IMR-90 (cell line): ENCODE results near the gene TRIM75. TPM values are rescaled to one million over a fixed set of nuclear protein-coding genes. Genes with fewer than 3 reads are reported as not detected.

ENCODE experiments used
- ATAC-seq: fragments of 200-7000 bp; cut with Tn5 transposase; 2 replicates; pipeline ENCODE4 v1.9.1; 2020; ENCODE audit warnings: low read depth, mild to moderate bottlenecking, moderate library complexity
- BruUV-seq: library from RNA; stranded (reverse); fragments of 400-500 nt; replicated peaks from 2 replicates; lab custom pipeline; 2021; lab: Mats Ljungman, UMichigan
- CTCF ChIA-PET: fragments of 300-600 bp; formaldehyde crosslinking; extraction: SDS; loops from one replicate; lab custom pipeline; 2021; ENCODE audit warnings: antibody characterized with exemption; lab: Yijun Ruan, JAX
- POLR2A ChIA-PET: fragments of 300-600 bp; sonication (Branson Sonifier 250); formaldehyde crosslinking; loops from one replicate; lab custom pipeline; 2022; ENCODE audit warnings: antibody characterized with exemption; ENCODE audit not compliant: unreplicated experiment; lab: Charles Lee
- DNase-seq: peaks from one replicate; pipeline ENCODE4 v3.0.0; 2013
- H2AFZ ChIP-seq: replicated peaks from 2 replicates; pipeline ENCODE3; 2013; ENCODE audit warnings: low read length, mild to moderate bottlenecking; ENCODE audit not compliant: poor library complexity
- H2AK5ac ChIP-seq: 2 replicates; pipeline ENCODE4 v1.6.1; 2013; ENCODE audit warnings: low read depth, low read length, inconsistent platforms
- H2AK9ac ChIP-seq: replicated peaks from 2 replicates; pipeline ENCODE3; 2013; ENCODE audit warnings: mild to moderate bottlenecking, low read depth, low read length, moderate library complexity; ENCODE audit not compliant: poor library complexity
- H2BK120ac ChIP-seq: 2 replicates; pipeline ENCODE4 v1.6.1; 2013; ENCODE audit warnings: low read depth, low read length, inconsistent platforms
- H2BK15ac ChIP-seq: 3 replicates; pipeline ENCODE4 v1.6.1; 2013; ENCODE audit warnings: low read depth, low read length, inconsistent platforms
- H2BK20ac ChIP-seq: 2 replicates; pipeline ENCODE4 v1.6.1; 2013; ENCODE audit warnings: low read depth, mild to moderate bottlenecking, inconsistent platforms, low read length, moderate library complexity
- H2BK5ac ChIP-seq: 2 replicates; pipeline ENCODE4 v1.6.1; 2013; ENCODE audit warnings: mild to moderate bottlenecking, low read depth, low read length, inconsistent platforms; ENCODE audit not compliant: poor library complexity, severe bottlenecking
- H3K14ac ChIP-seq: replicated peaks from 2 replicates; pipeline ENCODE4 v1.6.1; 2013; ENCODE audit warnings: low read depth, low read length, inconsistent platforms
- H3K18ac ChIP-seq: 2 replicates; pipeline ENCODE4 v1.6.1; 2013; ENCODE audit warnings: low read depth, low read length, control low read depth
- H3K23ac ChIP-seq: 2 replicates; pipeline ENCODE4 v1.6.1; 2013; ENCODE audit warnings: low read depth, low read length, inconsistent platforms
- H3K27ac ChIP-seq: 2 replicates; pipeline ENCODE4 v1.5.1; 2013; ENCODE audit warnings: mild to moderate bottlenecking, control low read depth, low read length; ENCODE audit not compliant: insufficient read depth
- H3K27me3 ChIP-seq: 2 replicates; pipeline ENCODE4 v1.6.1; 2013; ENCODE audit warnings: low read length; ENCODE audit not compliant: control insufficient read depth, insufficient read depth
- H3K36me3 ChIP-seq: 2 replicates; pipeline ENCODE4 v1.6.1; 2013; ENCODE audit warnings: low read length, mixed read lengths; ENCODE audit not compliant: control insufficient read depth, insufficient read depth
- H3K4ac ChIP-seq: 2 replicates; pipeline ENCODE4 v1.6.1; 2013; ENCODE audit warnings: low read depth, low read length, inconsistent platforms
- H3K4me1 ChIP-seq: 2 replicates; pipeline ENCODE4 v1.6.1; 2013; ENCODE audit warnings: low read length, mixed read lengths; ENCODE audit not compliant: control insufficient read depth, insufficient read depth
- H3K4me2 ChIP-seq: 2 replicates; pipeline ENCODE4 v1.6.1; 2013; ENCODE audit warnings: low read depth, mild to moderate bottlenecking, control low read depth, low read length, moderate library complexity
- H3K4me3 ChIP-seq: 2 replicates; pipeline ENCODE4 v1.5.1; 2013; ENCODE audit warnings: low read depth, mild to moderate bottlenecking, control low read depth, low read length, moderate library complexity; ENCODE audit not compliant: insufficient read depth
- H3K56ac ChIP-seq: 2 replicates; pipeline ENCODE4 v1.6.1; 2013; ENCODE audit warnings: low read length, inconsistent platforms; ENCODE audit not compliant: insufficient read depth; ENCODE audit errors: extremely low read depth
- H3K79me1 ChIP-seq, 2 experiments: 2 replicates each; pipeline ENCODE4 v1.6.1; 2013; ENCODE audit warnings: low read length in 2 of 2, inconsistent platforms in 1 of 2, low read depth in 1 of 2
- H3K9ac ChIP-seq: 2 replicates; pipeline ENCODE4 v1.6.1; 2013; ENCODE audit warnings: low read depth, low read length, control low read depth
- H3K9me1 ChIP-seq: 2 replicates; pipeline ENCODE4 v1.6.1; 2013; ENCODE audit warnings: low read length, inconsistent platforms; ENCODE audit not compliant: insufficient read depth
- H3K9me3 ChIP-seq: 2 replicates; pipeline ENCODE4 v1.6.1; 2013; ENCODE audit warnings: low read length; ENCODE audit not compliant: control insufficient read depth, insufficient read depth
- H4K20me1 ChIP-seq: 2 replicates; pipeline ENCODE4 v1.6.1; 2013; ENCODE audit warnings: low read length, inconsistent platforms; ENCODE audit not compliant: insufficient read depth
- H4K5ac ChIP-seq: 2 replicates; pipeline ENCODE4 v1.6.1; 2013; ENCODE audit warnings: mild to moderate bottlenecking, low read depth, low read length, control low read depth
- H4K8ac ChIP-seq, 2 experiments: 2 replicates each; pipeline ENCODE4 v1.6.1; 2013; ENCODE audit warnings: low read depth in 2 of 2, low read length in 2 of 2, control low read depth in 1 of 2, inconsistent platforms in 1 of 2
- H4K91ac ChIP-seq: 2 replicates; pipeline ENCODE4 v1.6.1; 2013; ENCODE audit warnings: low read depth, low read length, inconsistent platforms; ENCODE audit not compliant: insufficient read depth
- FOS ChIP-seq: fragments of 150-350 bp; IDR thresholded peaks from 2 replicates; pipeline ENCODE4 v1.6.1; 2016; ENCODE audit warnings: low read depth, low read length
- MAZ ChIP-seq: IDR thresholded peaks from 2 replicates; pipeline ENCODE4 v1.6.1; 2012; ENCODE audit warnings: low read depth, mild to moderate bottlenecking, low read length, improper control_type of control experiment, moderate library complexity, borderline replicate concordance
- NFE2L2 ChIP-seq: fragments of 150-350 bp; IDR thresholded peaks from 2 replicates; pipeline ENCODE4 v1.6.1; 2016; ENCODE audit warnings: low read depth, mild to moderate bottlenecking, low read length
- RFX5 ChIP-seq: IDR thresholded peaks from 2 replicates; pipeline ENCODE4 v1.8.0; 2012; ENCODE audit warnings: low read depth, mild to moderate bottlenecking, low read length, moderate library complexity
- WGBS, 2 experiments: methylation state at CpG; one replicate each; pipeline versions ENCODE4 v1.1.5 to v1.1.7; 2013; ENCODE audit warnings: missing lambda C conversion rate in 2 of 2; ENCODE audit not compliant: insufficient read length in 1 of 2; ENCODE audit errors: extremely low coverage in 2 of 2; 5-methylcytosine and 5-hydroxymethylcytosine counted together
- dilution Hi-C: fragments of 300-500 bp; cut with HindIII; formaldehyde crosslinking; loops from one replicate; pipeline ENCODE4 v1.14.3; 2018; ENCODE audit warnings: low sequenced_read_pairs; ENCODE audit not compliant: unreplicated experiment
- in situ Hi-C: fragments of 300-500 bp; cut with MboI; formaldehyde crosslinking; loops from 3 replicates; pipeline ENCODE4 v1.14.3; 2019; ENCODE audit warnings: low sequenced_read_pairs, inconsistent platforms, mixed read lengths
- intact Hi-C: fragments of 100-400 bp; cut with micrococcal nuclease; formaldehyde crosslinking; loops from 2 replicates; pipeline ENCODE4 v1.10.0; 2022
- polyA plus RNA-seq, 3 experiments: library from polyadenylated mRNA; depleted of rRNA; stranded (reverse); fragments of >200 nt; gene quantifications; 2 replicates each; pipeline ENCODE4 v1.2.3, GENCODE V29; 2012; ENCODE audit warnings: low replicate concordance in 1 of 3
- total RNA-seq: library from RNA; depleted of rRNA; stranded (reverse); fragments of >200 nt; gene quantifications from 2 replicates; pipeline ENCODE4 v1.2.3, GENCODE V29; 2012

TRIM75 gene
- total and polyA plus RNA-seq, 2 of the 4 experiments (the other 2 are of a cell fraction), result not detected

- H2AFZ ChIP-seq, result no peak overlapping the region
- in situ Hi-C loops, result no loop called here
- H3K9ac ChIP-seq, result no peak overlapping the region
- no peak overlapping the region for H3K23ac ChIP-seq
- H4K8ac ChIP-seq, result no peak overlapping the region
- POLR2A ChIA-PET, result no interaction called here
- no peak overlapping the region for H3K14ac ChIP-seq
- H2AK9ac ChIP-seq, result no peak overlapping the region
- dilution Hi-C loops, result no loop called here
- DNase-seq, result no peak
- H4K5ac ChIP-seq, result no peak overlapping the region
- H3K79me1 ChIP-seq, result no peaks in the 10 kb centered on the region
- WGBS, 2 experiments, result 66% methylated on average over 7 of the region's 9 CpGs; no CpG with 5 or more reads in 1 of the 2 experiments
- no peak overlapping the region for H3K4ac ChIP-seq
- no peaks in the 10 kb centered on the region for H3K36me3 ChIP-seq
- CTCF ChIA-PET, result interaction anchor here (0.6 to 0.9 kb wide), 2 partner anchors 9 to 55 kb away, joined by 3 to 4 read pairs; no protein-coding TSS in a partner anchor
- H3K4me2 ChIP-seq, result no peak overlapping the region
- no peak for ATAC-seq
- no peak overlapping the region for H2BK20ac ChIP-seq
- TF ChIP-seq FOS (no peak), MAZ (no peak), RFX5 (no peak), NFE2L2 (no peak)
- no peak overlapping the region for H3K56ac ChIP-seq
- no peak overlapping the region for H4K91ac ChIP-seq
- no peaks in the 10 kb centered on the region; the same call in 1 of the 2 replicates for H3K27me3 ChIP-seq
- H3K27ac ChIP-seq, result no peak overlapping the region
- H2BK5ac ChIP-seq, result no peak overlapping the region
- intact Hi-C loops, result no loop called here
- no peaks in the 10 kb centered on the region for H3K4me1 ChIP-seq
- H3K9me1 ChIP-seq, result no peaks in the 10 kb centered on the region
- no peak overlapping the region for H2BK15ac ChIP-seq
- BruUV-seq, result no TSS peak
- H3K18ac ChIP-seq, result no peak overlapping the region
- H4K20me1 ChIP-seq, result no peaks in the 10 kb centered on the region
- H2AK5ac ChIP-seq, result no peak overlapping the region
- no peak overlapping the region for H3K4me3 ChIP-seq
- H2BK120ac ChIP-seq, result no peak overlapping the region
- H3K9me3 ChIP-seq, result no peaks in the 10 kb centered on the region
Measured at GRCh38 chr4:165055601-165056000, 1.9 kb downstream of the TRIM75 start.
